Vein endothelial cell (primary cell): ENCODE measurements around the gene TRIM63. TPM values are rescaled to one million over a fixed set of nuclear protein-coding genes. Genes with fewer than 3 reads are reported as not detected.

Source experiments
- small RNA-seq: library from RNA; depleted of rRNA; stranded (forward); fragments of <200 nt; gene quantifications from one replicate; pipeline ENCODE3, GENCODE V24; 2012
- total RNA-seq: library from RNA; depleted of rRNA; stranded (reverse); fragments of >200 nt; gene quantifications from 2 replicates; pipeline ENCODE4 v1.2.3, GENCODE V29; 2012

The TRIM63 gene
- not detected in 2 replicates for total RNA-seq

GRCh38 chr1:26067432-26067911 is at the start of gene TRIM63:
Gene TRIM63, minus strand, starts transcription at chr1:26067630. Its CDS starts 136 bp downstream, at chr1:26067494.

GRCh38 chr1:26111530-26112406 is 44.3 kb upstream of the TRIM63 start, which contains the start of gene PDIK1L:
Gene PDIK1L, plus strand, starts transcription at chr1:26111824. Its CDS starts 2,485 bp downstream, at chr1:26114309.

GRCh38 chr1:26045722-26046245 is 21.6 kb downstream of the TRIM63 start, which contains the start of gene SLC30A2:
Gene SLC30A2, minus strand, starts transcription at chr1:26046118. Its CDS starts 222 bp downstream, at chr1:26045896.

GRCh38 chr1:26021647-26022403 is 45.6 kb downstream of the TRIM63 start, which contains the start of gene EXTL1:
Gene EXTL1, plus strand, starts transcription at chr1:26021775. Its CDS starts 872 bp downstream, at chr1:26022647.

Small RNA genes within 50 kb of the gene (small RNA-seq; reads per million reads assigned to genes)
- gene RF00283, result not detected
- not detected for gene RF00492

Other genes with a start within 250 kb of the TRIM63 start
- 35.0 and 36.9 TPM in 2 replicates for gene MTFR1L, start 247.7 kb downstream of the TRIM63 start, total RNA-seq
- gene AUNIP, start 208.2 kb downstream of the TRIM63 start, total RNA-seq, result 2.6 and 4.2 TPM in 2 replicates
- gene PAQR7, start 191.9 kb downstream of the TRIM63 start, total RNA-seq, result 7.0 and 9.8 TPM in 2 replicates
- gene STMN1, start 161.2 kb downstream of the TRIM63 start, total RNA-seq, result 108 and 124 TPM in 2 replicates
- gene PAFAH2, start 69.6 kb downstream of the TRIM63 start, total RNA-seq, result 5.3 and 5.6 TPM in 2 replicates
- gene EXTL1, start 45.9 kb downstream of the TRIM63 start, total RNA-seq, result under 0.01 and 0.10 TPM in 2 replicates
- gene SLC30A2, start 21.5 kb downstream of the TRIM63 start, total RNA-seq, result not detected in 2 replicates
- gene PDIK1L, start 44.2 kb upstream of the TRIM63 start, total RNA-seq, result 5.6 and 7.9 TPM in 2 replicates
- gene FAM110D, start 91.4 kb upstream of the TRIM63 start, total RNA-seq, result 3.4 and 5.6 TPM in 2 replicates
- not detected in 2 replicates for gene C1orf232, start 101.3 kb upstream of the TRIM63 start, total RNA-seq
- 25.5 and 26.8 TPM in 2 replicates for gene ZNF593, start 102.3 kb upstream of the TRIM63 start, total RNA-seq
- not detected in 2 replicates for gene ZNF593OS, start 104.2 kb upstream of the TRIM63 start, total RNA-seq
- not detected in 2 replicates for gene CNKSR1, start 109.9 kb upstream of the TRIM63 start, total RNA-seq
- not detected in 2 replicates for gene CATSPER4, start 123.0 kb upstream of the TRIM63 start, total RNA-seq
- gene CEP85, start 166.6 kb upstream of the TRIM63 start, total RNA-seq, result 8.8 and 12.2 TPM in 2 replicates
- gene SH3BGRL3, start 212.5 kb upstream of the TRIM63 start, total RNA-seq, result 33.0 and 33.7 TPM in 2 replicates
- 2.0 and 3.6 TPM in 2 replicates for gene UBXN11, start 239.0 kb upstream of the TRIM63 start, total RNA-seq